Measurements from ENCODE around the gene ZNF488. TPM values are rescaled to one million over a fixed set of nuclear protein-coding genes. Genes with fewer than 3 reads are reported as not detected.

Gene ZNF488
- total RNA-seq, 4 donors from 2014 or later: 0.19 TPM; not detected in 3

DNA sequence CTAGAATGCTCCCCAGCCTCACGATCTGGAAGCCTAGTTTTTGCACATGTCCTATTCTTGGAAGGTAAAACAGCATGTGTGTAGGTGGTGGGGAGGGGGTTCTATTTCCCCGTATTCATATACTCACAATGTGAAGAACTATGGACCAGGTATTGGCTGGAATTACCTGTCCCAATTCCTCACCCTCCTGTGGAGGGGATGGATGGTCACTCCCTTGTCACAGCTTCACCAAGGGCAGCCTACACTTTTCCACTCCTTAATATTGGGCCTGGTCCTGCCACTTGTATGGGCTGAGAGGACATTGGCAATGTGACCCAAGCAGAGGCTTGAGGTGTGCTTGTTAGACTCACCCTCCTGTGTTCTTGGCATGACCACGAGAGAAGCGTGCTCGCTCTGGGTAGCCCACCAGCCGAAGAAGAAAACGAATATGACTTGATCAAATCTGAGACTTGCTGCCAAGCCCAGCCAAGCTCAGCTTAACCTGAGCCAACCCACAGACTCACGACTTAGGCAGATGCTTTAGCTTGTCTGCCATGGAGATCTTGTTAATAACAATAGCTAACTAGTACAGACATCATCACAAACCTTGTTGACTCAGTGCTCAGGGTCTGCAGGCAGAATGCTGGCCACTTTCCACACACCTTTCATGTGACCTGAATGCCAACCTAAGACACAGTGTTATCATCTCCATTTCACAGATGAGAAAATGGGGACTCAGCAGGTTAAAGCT, 17.2 kb downstream of the ZNF488 start:
- TF ChIP-seq, protein P1, sequence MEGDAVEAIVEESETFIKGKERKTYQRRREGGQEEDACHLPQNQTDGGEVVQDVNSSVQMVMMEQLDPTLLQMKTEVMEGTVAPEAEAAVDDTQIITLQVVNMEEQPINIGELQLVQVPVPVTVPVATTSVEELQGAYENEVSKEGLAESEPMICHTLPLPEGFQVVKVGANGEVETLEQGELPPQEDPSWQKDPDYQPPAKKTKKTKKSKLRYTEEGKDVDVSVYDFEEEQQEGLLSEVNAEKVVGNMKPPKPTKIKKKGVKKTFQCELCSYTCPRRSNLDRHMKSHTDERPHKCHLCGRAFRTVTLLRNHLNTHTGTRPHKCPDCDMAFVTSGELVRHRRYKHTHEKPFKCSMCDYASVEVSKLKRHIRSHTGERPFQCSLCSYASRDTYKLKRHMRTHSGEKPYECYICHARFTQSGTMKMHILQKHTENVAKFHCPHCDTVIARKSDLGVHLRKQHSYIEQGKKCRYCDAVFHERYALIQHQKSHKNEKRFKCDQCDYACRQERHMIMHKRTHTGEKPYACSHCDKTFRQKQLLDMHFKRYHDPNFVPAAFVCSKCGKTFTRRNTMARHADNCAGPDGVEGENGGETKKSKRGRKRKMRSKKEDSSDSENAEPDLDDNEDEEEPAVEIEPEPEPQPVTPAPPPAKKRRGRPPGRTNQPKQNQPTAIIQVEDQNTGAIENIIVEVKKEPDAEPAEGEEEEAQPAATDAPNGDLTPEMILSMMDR (IDR thresholded peaks at IDR 0.05; ENCODE audit: low read depth): no peak

DNA sequence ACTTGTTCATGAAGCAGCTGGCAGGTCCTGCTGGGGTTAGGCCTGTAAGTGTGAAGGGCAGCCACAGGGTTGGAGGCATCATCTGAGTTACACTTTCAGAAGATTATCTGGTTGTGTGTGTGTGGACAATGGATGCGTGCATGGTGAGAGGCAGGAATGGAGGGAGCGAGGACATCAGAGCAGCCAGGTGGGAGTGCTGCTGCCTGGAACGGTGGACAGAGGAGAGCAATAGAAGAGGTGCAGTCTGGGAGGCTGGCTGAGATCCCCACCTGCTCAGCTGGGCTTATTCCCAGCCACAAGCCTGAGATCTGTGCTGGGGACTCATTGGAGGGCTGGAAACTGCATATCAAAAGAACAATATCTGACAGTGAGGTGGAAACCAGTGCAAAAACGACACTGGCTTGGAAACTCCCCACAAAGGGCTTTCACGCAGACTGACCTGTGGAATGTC, 17.9 kb downstream of the ZNF488 start:
- TF ChIP-seq, protein P1 (IDR thresholded peaks at IDR 0.05; ENCODE audit: low read depth): no peak

DNA sequence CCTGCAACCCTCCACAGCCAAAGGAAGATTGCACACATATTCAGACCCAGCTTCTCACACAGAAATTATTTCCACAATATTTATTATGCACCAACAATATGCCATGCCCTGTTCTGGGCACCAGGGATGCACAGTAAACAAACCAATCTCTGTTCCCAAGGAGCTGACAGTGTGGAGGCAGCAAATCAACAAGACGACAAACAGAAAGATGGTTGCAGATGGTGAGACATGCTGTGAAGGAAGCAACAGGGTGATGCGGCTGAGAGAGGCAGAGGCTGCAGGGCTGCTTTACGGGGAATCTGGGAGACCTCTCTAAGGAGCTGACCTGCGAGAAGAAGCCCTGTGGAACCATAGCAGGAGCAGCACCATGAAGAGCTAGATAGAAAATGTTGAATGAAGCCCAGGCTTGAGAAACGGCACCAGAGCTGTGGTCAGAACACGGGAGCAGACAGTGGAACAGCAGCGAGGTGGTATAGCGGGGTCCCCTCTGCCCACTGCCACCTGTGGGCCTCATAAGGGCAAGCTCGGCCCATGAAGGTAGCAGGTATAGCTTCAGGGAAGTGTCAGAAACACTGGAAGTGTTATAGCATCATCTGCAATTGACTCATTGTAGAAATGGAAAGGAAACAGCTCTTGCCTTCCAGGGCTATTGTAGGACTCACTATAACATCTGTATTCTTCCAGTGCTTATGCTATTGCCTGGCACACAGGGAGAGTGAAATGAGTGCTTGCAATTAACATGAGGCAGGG, 18.5 kb downstream of the ZNF488 start:
- TF ChIP-seq, protein P1 (IDR thresholded peaks at IDR 0.05; ENCODE audit: low read depth): no peak

DNA sequence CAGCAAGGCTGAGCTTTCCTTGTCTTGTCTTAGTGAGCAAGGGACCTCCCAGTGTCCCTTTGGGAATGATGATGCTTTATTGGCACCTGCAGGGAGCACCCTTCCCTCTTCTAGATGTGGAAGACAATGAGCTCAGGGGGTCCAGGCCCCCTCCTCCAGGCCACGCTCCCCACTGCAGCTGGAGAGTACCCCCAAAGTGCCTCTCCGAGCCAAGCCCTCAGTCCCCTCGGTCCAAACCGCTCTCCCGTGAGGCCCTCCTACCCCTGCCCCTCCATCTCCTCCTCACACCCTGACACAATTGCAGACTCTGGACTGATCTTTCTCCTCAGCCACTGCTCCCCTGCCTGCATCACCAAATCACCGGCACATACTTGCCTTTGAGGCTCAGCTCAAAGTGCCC, 19.2 kb downstream of the ZNF488 start:
- TF ChIP-seq, protein P1 (IDR thresholded peaks at IDR 0.05; ENCODE audit: low read depth): no peak

DNA sequence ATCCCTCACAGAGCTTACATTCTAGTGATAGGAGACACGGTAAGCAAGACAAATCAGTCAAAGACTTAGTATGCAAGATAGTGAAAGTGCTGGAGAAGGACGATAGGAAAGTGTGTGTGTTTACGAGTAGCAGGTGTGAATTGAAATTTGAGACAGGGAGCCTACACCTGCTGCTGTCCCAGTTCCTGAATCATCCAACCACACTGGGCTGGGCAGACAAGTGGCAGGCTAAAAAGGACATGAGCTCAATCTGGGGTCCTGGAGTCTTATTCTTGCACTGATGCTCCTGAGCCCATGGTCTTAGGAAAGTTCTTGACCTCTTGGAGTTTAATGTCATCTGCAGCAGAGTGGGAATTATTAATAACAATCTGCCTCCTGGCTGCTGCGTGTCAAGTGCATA, 19.7 kb downstream of the ZNF488 start:
- TF ChIP-seq, protein P1 (IDR thresholded peaks at IDR 0.05; ENCODE audit: low read depth): no peak

DNA sequence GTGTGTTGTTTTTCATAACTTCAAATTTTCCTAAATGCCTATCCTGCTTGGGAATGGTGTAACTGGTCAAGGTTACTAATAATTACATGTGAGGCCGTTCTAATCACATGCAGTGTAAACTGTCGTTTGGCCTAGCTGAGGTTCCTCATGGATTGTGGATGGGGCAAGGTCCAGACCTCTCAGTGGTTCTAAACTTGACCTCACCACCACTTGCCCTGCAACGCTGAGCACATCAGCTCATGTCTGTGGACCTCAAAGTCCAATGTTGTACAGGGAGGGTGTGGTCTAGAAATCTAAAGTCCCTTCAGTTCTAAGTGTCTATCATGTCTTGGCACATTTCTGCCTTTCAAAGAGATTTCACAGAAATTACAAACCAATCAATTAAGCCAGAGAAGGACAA, 20.3 kb downstream of the ZNF488 start:
- TF ChIP-seq, protein P1 (IDR thresholded peaks at IDR 0.05; ENCODE audit: low read depth): no peak

DNA sequence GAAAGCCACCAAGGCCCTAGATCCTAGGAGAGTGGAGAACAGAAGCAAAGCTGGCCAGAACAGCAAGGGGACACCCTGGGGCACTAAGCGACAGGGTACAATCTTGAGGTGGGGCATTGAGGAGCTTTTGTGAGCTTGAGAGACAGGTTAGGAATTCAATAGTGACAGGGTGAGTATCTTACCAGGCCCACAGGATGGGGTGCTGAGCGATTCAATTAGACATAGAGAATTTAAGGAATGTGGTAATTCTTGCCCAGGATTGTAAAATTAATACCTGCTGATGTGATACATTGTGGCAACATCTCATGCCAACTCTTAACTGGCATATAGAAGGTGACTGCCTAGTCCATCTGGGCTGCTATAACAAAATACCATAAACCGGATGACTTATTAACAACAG, 21.9 kb downstream of the ZNF488 start:
- TF ChIP-seq, protein P1 (IDR thresholded peaks at IDR 0.05; ENCODE audit: low read depth): no peak
